HepG2 (cell line): ENCODE data around the gene SDC1. TPM values are rescaled to one million over a fixed set of nuclear protein-coding genes. Genes with fewer than 3 reads are reported as not detected.

Experiments
- ATAC-seq: fragments of 200-7000 bp; cut with Tn5 transposase; 3 replicates; pipeline ENCODE4 v1.9.1; 2020; ENCODE audit warnings: mild to moderate bottlenecking, moderate library complexity
- BruUV-seq: library from RNA; stranded (reverse); fragments of 400-500 nt; replicated peaks from 2 replicates; lab custom pipeline; 2021; lab: Mats Ljungman, UMichigan
- CTCF ChIA-PET: fragments of 300-600 bp; formaldehyde crosslinking; extraction: SDS; loops from one replicate; lab custom pipeline; 2021; ENCODE audit warnings: low total read pairs, inconsistent platforms, low intra/inter-chr PET ratio; lab: Yijun Ruan, JAX
- POLR2A ChIA-PET: fragments of 350-600 bp; sonication (Branson Sonifier 250); formaldehyde crosslinking; loops from one replicate; lab custom pipeline; 2020; ENCODE audit warnings: antibody characterized with exemption, inconsistent platforms; lab: Yijun Ruan, JAX
- DNase-seq: peaks from one replicate; pipeline ENCODE4 v3.0.0-alpha.2; 2015; ENCODE audit warnings: low spot score
- FAIRE-seq: peaks from 3 replicates; lab custom pipeline; 2011; peaks lifted over from hg19 to GRCh38; lab: Jason Lieb, UNC
- H2AFZ ChIP-seq: one replicate; pipeline ENCODE4 v1.6.1; 2011; ENCODE audit warnings: low read length, inconsistent platforms
- H3K27ac ChIP-seq: fragments of 300-600 bp; 3 replicates; pipeline ENCODE4 v1.8.0; 2011; ENCODE audit warnings: mixed run types, mild to moderate bottlenecking, mixed read lengths, low read length, inconsistent platforms; ENCODE audit not compliant: insufficient read depth; ENCODE audit errors: extremely low read length
- H3K27me3 ChIP-seq, 2 experiments: fragments of 200-600 bp in 1 of 2; 2 replicates in 1 of 2; 3 replicates in 1 of 2; pipeline versions ENCODE4 v1.6.0 to v1.8.0; 2011; ENCODE audit warnings: low read length in 2 of 2, mild to moderate bottlenecking in 2 of 2, moderate library complexity in 2 of 2, inconsistent platforms in 1 of 2; ENCODE audit not compliant: insufficient read depth in 2 of 2, control insufficient read depth in 1 of 2
- H3K36me3 ChIP-seq, 2 experiments: fragments of 200-600 bp in 1 of 2; replicated peaks in 1 of 2; 2 replicates in 1 of 2; 3 replicates in 1 of 2; pipeline versions ENCODE4 v1.5.1 to v1.8.0; 2011; ENCODE audit warnings: low read length in 2 of 2, inconsistent platforms in 1 of 2; ENCODE audit not compliant: insufficient read depth in 2 of 2, control insufficient read depth in 1 of 2
- H3K4me1 ChIP-seq: 2 replicates; pipeline ENCODE4 v1.5.1; 2012; ENCODE audit warnings: low read length, inconsistent platforms; ENCODE audit not compliant: insufficient read depth
- H3K4me2 ChIP-seq: 2 replicates; pipeline ENCODE4 v1.6.0; 2011; ENCODE audit warnings: low read depth, low read length, inconsistent platforms
- H3K4me3 ChIP-seq, 3 experiments: fragments of 200-600 bp in 1 of 3; sonication (generic), shearing (Covaris generic) in 1 of 3; replicated peaks in 1 of 3; 2 replicates each; pipeline ENCODE4 v1.5.1; 2011 to 2016; ENCODE audit warnings: low read length in 3 of 3, inconsistent platforms in 2 of 3, low read depth in 2 of 3, mild to moderate bottlenecking in 2 of 3, control low read depth in 1 of 3, mixed read lengths in 1 of 3; ENCODE audit not compliant: insufficient read depth in 1 of 3
- H3K79me2 ChIP-seq: one replicate; pipeline ENCODE4 v1.6.1; 2011; ENCODE audit warnings: low read length, inconsistent platforms; ENCODE audit not compliant: insufficient read depth
- H3K9ac ChIP-seq: 2 replicates; pipeline ENCODE4 v1.6.0; 2011; ENCODE audit warnings: mild to moderate bottlenecking, low read depth, low read length, inconsistent platforms; ENCODE audit not compliant: insufficient read depth
- H3K9me3 ChIP-seq: 2 replicates; pipeline ENCODE4 v1.5.1; 2012; ENCODE audit warnings: mild to moderate bottlenecking, low read length
- H4K20me1 ChIP-seq: 2 replicates; pipeline ENCODE4 v1.6.0; 2011; ENCODE audit warnings: inconsistent platforms, mild to moderate bottlenecking, low read length, moderate library complexity; ENCODE audit not compliant: insufficient read depth
- AHDC1 ChIP-seq: sonication (generic); formaldehyde crosslinking; IDR thresholded peaks from 2 replicates; pipeline ENCODE4 v1.5.1; 2020; ENCODE audit warnings: mild to moderate bottlenecking, missing genetic modification reagents, borderline replicate concordance
- GFI1 ChIP-seq: sonication (generic); formaldehyde crosslinking; IDR thresholded peaks from 2 replicates; pipeline ENCODE4 v1.5.0; 2020; ENCODE audit warnings: missing genetic modification reagents, mild to moderate bottlenecking, borderline replicate concordance
- PAX8 ChIP-seq: sonication (generic); formaldehyde crosslinking; IDR thresholded peaks from 2 replicates; pipeline ENCODE4 v1.8.0; 2022; ENCODE audit warnings: mild to moderate bottlenecking, missing genetic modification reagents, borderline replicate concordance
- POLR2A ChIP-seq, 2 experiments: IDR thresholded peaks; 2 replicates each; pipeline ENCODE4 v1.6.1; 2011; ENCODE audit warnings: low read depth in 2 of 2, low read length in 2 of 2, mild to moderate bottlenecking in 1 of 2, moderate library complexity in 1 of 2; ENCODE audit not compliant: insufficient read depth in 1 of 2
- ZFY ChIP-seq: sonication (generic); formaldehyde crosslinking; IDR thresholded peaks from 2 replicates; pipeline ENCODE4 v1.4.0; 2020; ENCODE audit warnings: missing genetic modification reagents
- WGBS: methylation state at CpG from one replicate; pipeline ENCODE4 v1.1.6; 2017; ENCODE audit warnings: low lambda C conversion rate; 5-methylcytosine and 5-hydroxymethylcytosine counted together
- in situ Hi-C: cut with HindIII; loops from 2 replicates; pipeline ENCODE4 v1.10.0; 2017; ENCODE audit warnings: low pct_unique_long_range_greater_than_20kb; ENCODE audit not compliant: extremely low pct_ligation_motif_present
- intact Hi-C: fragments of 100-400 bp; cut with micrococcal nuclease; formaldehyde crosslinking; loops from one replicate; pipeline ENCODE4 v1.10.0; 2022; ENCODE audit not compliant: unreplicated experiment
- polyA plus RNA-seq, 8 experiments: library from polyadenylated mRNA; depleted of rRNA in 3 of 8; stranded (reverse) in 7 of 8; unstranded in 1 of 8; fragments of >200 nt; fragmentation: Illumina TruSeq in 4 of 8; extraction: Trizol in 4 of 8; gene quantifications; 2 replicates each; pipeline versions ENCODE4 v1.2.1 to v1.2.3, GENCODE V29; 2011 to 2016; ENCODE audit warnings: low read depth in 4 of 8, missing spikeins in 1 of 8, mixed read lengths in 1 of 8; ENCODE audit not compliant: insufficient read depth in 1 of 8
- total RNA-seq, 5 experiments: library from RNA; depleted of rRNA; stranded (reverse); fragments of >200 nt; fragmentation: Illumina TruSeq; extraction: Trizol; gene quantifications; 2 replicates each; pipeline ENCODE4 v1.2.3, GENCODE V29; 2016; ENCODE audit warnings: low read depth in 1 of 5
- TF ChIP-seq, protein P1 (sequence below): IDR thresholded peaks from 2 replicates; pipeline ENCODE4 v1.4.0; 2020; ENCODE audit warnings: mild to moderate bottlenecking, missing genetic modification reagents
- TF ChIP-seq, protein P2 (sequence below): sonication (generic); formaldehyde crosslinking; IDR thresholded peaks from 2 replicates; pipeline ENCODE4 v1.4.0; 2020; ENCODE audit warnings: mild to moderate bottlenecking, missing genetic modification reagents

Gene SDC1
- total and polyA plus RNA-seq, 2 of the 13 experiments (the other 11 are each of a cell fraction or from before 2014, with no cell fraction given) = 108 to 119 TPM

- TF ChIP-seq, protein P1, sequence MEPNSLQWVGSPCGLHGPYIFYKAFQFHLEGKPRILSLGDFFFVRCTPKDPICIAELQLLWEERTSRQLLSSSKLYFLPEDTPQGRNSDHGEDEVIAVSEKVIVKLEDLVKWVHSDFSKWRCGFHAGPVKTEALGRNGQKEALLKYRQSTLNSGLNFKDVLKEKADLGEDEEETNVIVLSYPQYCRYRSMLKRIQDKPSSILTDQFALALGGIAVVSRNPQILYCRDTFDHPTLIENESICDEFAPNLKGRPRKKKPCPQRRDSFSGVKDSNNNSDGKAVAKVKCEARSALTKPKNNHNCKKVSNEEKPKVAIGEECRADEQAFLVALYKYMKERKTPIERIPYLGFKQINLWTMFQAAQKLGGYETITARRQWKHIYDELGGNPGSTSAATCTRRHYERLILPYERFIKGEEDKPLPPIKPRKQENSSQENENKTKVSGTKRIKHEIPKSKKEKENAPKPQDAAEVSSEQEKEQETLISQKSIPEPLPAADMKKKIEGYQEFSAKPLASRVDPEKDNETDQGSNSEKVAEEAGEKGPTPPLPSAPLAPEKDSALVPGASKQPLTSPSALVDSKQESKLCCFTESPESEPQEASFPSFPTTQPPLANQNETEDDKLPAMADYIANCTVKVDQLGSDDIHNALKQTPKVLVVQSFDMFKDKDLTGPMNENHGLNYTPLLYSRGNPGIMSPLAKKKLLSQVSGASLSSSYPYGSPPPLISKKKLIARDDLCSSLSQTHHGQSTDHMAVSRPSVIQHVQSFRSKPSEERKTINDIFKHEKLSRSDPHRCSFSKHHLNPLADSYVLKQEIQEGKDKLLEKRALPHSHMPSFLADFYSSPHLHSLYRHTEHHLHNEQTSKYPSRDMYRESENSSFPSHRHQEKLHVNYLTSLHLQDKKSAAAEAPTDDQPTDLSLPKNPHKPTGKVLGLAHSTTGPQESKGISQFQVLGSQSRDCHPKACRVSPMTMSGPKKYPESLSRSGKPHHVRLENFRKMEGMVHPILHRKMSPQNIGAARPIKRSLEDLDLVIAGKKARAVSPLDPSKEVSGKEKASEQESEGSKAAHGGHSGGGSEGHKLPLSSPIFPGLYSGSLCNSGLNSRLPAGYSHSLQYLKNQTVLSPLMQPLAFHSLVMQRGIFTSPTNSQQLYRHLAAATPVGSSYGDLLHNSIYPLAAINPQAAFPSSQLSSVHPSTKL (CRISPR knock-in tag) = peak; percentile 76
- TF ChIP-seq ZFY (CRISPR knock-in tag) (peak; percentile 65), POLR2A (IDR thresholded peaks at IDR 0.05; ENCODE audit: insufficient read depth in 1 of 2, low read depth in 2 of 2, low read length in 2 of 2) (no peak), GFI1 (CRISPR knock-in tag) (peak; percentile 96)
These were observed 11.0 kb downstream of the SDC1 start (continued) for GRCh38 chr2:20213651-20214565.

DNA sequence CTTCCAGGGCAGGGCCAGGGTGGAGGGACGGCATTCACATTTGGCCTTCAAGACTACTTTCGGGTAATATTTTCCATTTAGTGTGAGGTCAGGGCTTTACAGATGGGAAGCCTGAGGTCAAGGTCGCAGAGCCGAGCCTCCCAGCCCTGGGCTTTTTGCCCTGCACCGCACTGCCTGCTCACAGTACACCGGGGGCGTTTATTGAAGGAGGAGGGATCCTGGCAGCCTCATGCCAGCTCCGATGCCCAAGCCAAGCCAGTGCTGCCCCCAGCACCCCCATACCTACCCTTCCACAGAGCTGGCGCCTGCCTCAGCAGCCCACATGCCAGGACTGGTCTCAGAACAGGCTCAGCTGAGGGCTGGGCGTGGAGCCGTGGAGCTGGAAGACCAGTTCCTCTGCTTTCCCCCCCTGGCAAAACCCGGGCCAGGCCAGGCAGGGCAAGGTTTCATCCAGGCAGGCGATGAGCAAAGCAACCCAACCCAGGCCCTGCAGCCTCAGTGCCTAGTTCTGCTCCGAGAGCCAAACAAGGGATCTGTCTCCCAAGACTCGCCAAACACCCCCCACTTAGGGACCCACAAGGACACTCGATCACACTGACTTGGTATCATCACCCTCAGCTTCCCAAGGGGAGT is 11.9 kb downstream of the SDC1 start:
- ChIA-PET POLR2A (interaction anchor here (1.0 to 3.3 kb wide), 8 partner anchors 8 to 33 kb away, joined by 3 to 59 read pairs (median 6); partner anchors contain the start of gene SDC1), CTCF (no interaction called here)
- Histone ChIP-seq H3K27ac (peak overlapping the region; percentile 83), H3K4me1 (peaks cover 100% of the 10 kb centered on the region), H3K4me2 (peak overlapping the region; percentile 74), H3K9me3 (no peaks in the 10 kb centered on the region), H4K20me1 (no peaks in the 10 kb centered on the region), H3K36me3 (no peaks in the 10 kb centered on the region; a peak in 1 of 5 replicates), H3K4me3 (peak overlapping the region in 1 of 3 experiments; percentile 39; a peak in 2 of 6 replicates), H3K79me2 (peaks cover 41% of the 10 kb centered on the region), H3K27me3 (no peaks in the 10 kb centered on the region), H2AFZ (no peak overlapping the region), H3K9ac (no peak overlapping the region; the same call in none of the 2 replicates)
- intact Hi-C loops (loop anchor here (2.0 kb wide), 1 partner anchor 16 kb away; no protein-coding TSS in a partner anchor), in situ Hi-C loops (no loop called here)
- WGBS = 46% methylated on average over 13 of the region's 16 CpGs
- ATAC-seq = peak; percentile 3
- no TSS peak for BruUV-seq
- FAIRE-seq = no peak
- DNase-seq = no peak
- no peak for TF ChIP-seq PAX8 (CRISPR knock-in tag)
- TF ChIP-seq, protein P2, sequence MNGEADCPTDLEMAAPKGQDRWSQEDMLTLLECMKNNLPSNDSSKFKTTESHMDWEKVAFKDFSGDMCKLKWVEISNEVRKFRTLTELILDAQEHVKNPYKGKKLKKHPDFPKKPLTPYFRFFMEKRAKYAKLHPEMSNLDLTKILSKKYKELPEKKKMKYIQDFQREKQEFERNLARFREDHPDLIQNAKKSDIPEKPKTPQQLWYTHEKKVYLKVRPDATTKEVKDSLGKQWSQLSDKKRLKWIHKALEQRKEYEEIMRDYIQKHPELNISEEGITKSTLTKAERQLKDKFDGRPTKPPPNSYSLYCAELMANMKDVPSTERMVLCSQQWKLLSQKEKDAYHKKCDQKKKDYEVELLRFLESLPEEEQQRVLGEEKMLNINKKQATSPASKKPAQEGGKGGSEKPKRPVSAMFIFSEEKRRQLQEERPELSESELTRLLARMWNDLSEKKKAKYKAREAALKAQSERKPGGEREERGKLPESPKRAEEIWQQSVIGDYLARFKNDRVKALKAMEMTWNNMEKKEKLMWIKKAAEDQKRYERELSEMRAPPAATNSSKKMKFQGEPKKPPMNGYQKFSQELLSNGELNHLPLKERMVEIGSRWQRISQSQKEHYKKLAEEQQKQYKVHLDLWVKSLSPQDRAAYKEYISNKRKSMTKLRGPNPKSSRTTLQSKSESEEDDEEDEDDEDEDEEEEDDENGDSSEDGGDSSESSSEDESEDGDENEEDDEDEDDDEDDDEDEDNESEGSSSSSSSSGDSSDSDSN = peak; percentile 5
- TF ChIP-seq AHDC1 (CRISPR knock-in tag) = peak; percentile 22; the same call in 1 of the 2 replicates
